ENCODE results near the gene OAS1.

GRCh38 chr12:112944024-112944690 lies 37.4 kb downstream of the OAS1 start:
- TF ChIP-seq POLR2A (IDR thresholded peaks at IDR 0.05) (no peak), CTCF (IDR thresholded peaks at IDR 0.05 in 4 of 5, conservative IDR thresholded peaks at IDR 0.05 in 1 of 5) (no peak)

All from gastrocnemius medialis (tissue), 4 donors.